H9 (cell line): Measurements from ENCODE around the gene KCTD12. TPM values are rescaled to one million over a fixed set of nuclear protein-coding genes. Genes with fewer than 3 reads are reported as not detected.

Experiments
- DNase-seq: peaks from one replicate; pipeline ENCODE4 v3.0.0-alpha.2; 2017
- H2AFZ ChIP-seq: one replicate; pipeline ENCODE4 v1.6.1; 2013; ENCODE audit warnings: mild to moderate bottlenecking, low read length, control low read depth, moderate library complexity
- H2AK5ac ChIP-seq: 2 replicates; pipeline ENCODE4 v1.6.1; 2013; ENCODE audit warnings: low read length, control low read depth, mixed read lengths; ENCODE audit not compliant: insufficient read length
- H2BK120ac ChIP-seq: one replicate; pipeline ENCODE4 v1.6.1; 2013; ENCODE audit warnings: low read depth, mild to moderate bottlenecking, low read length, control low read depth, inconsistent platforms; ENCODE audit not compliant: poor library complexity, severe bottlenecking
- H2BK12ac ChIP-seq: 2 replicates; pipeline ENCODE4 v1.6.1; 2013; ENCODE audit warnings: low read length, control low read depth, mixed read lengths, low read depth; ENCODE audit not compliant: insufficient read length
- H2BK15ac ChIP-seq: 2 replicates; pipeline ENCODE4 v1.6.1; 2013; ENCODE audit warnings: low read depth, low read length, control low read depth
- H2BK20ac ChIP-seq: one replicate; pipeline ENCODE4 v1.6.1; 2013; ENCODE audit warnings: low read depth, mild to moderate bottlenecking, low read length, control low read depth, inconsistent platforms; ENCODE audit not compliant: poor library complexity, severe bottlenecking
- H2BK5ac ChIP-seq: 2 replicates; pipeline ENCODE4 v1.6.1; 2013; ENCODE audit warnings: low read length, control low read depth, mixed read lengths; ENCODE audit not compliant: insufficient read length
- H3K14ac ChIP-seq: 2 replicates; pipeline ENCODE4 v1.6.1; 2013; ENCODE audit warnings: low read length, control low read depth; ENCODE audit not compliant: insufficient read depth
- H3K18ac ChIP-seq: 2 replicates; pipeline ENCODE4 v1.6.1; 2013; ENCODE audit warnings: low read depth, mild to moderate bottlenecking, mixed read lengths, low read length, control low read depth; ENCODE audit not compliant: insufficient read length
- H3K23ac ChIP-seq: 2 replicates; pipeline ENCODE4 v1.6.1; 2013; ENCODE audit warnings: low read length, control low read depth, mixed read lengths, low read depth; ENCODE audit not compliant: insufficient read length
- H3K23me2 ChIP-seq: 2 replicates; pipeline ENCODE4 v1.6.1; 2013; ENCODE audit warnings: low read depth, mild to moderate bottlenecking, mixed read lengths, low read length, control low read depth; ENCODE audit not compliant: insufficient read length, poor library complexity, severe bottlenecking
- H3K27ac ChIP-seq: 2 replicates; pipeline ENCODE4 v1.5.1; 2013; ENCODE audit warnings: low read length, control low read depth, mixed read lengths, low read depth; ENCODE audit not compliant: insufficient read length
- H3K27me3 ChIP-seq: 2 replicates; pipeline ENCODE4 v1.6.1; 2013; ENCODE audit warnings: low read length, control low read depth, inconsistent platforms; ENCODE audit not compliant: insufficient read depth
- H3K4ac ChIP-seq: 2 replicates; pipeline ENCODE4 v1.6.1; 2013; ENCODE audit warnings: low read depth, mild to moderate bottlenecking, control low read depth, inconsistent platforms, low read length, moderate library complexity
- H3K4me1 ChIP-seq: 2 replicates; pipeline ENCODE4 v1.6.1; 2013; ENCODE audit warnings: low read length, control low read depth, inconsistent platforms; ENCODE audit not compliant: insufficient read depth
- H3K4me2 ChIP-seq: 2 replicates; pipeline ENCODE4 v1.6.1; 2013; ENCODE audit warnings: low read length, control low read depth, mixed read lengths; ENCODE audit not compliant: insufficient read length, insufficient read depth
- H3K56ac ChIP-seq: 2 replicates; pipeline ENCODE4 v1.6.1; 2013; ENCODE audit warnings: low read depth, mild to moderate bottlenecking, mixed read lengths, low read length, control low read depth; ENCODE audit not compliant: insufficient read length
- H3K79me1 ChIP-seq: 2 replicates; pipeline ENCODE4 v1.6.1; 2013; ENCODE audit warnings: low read depth, mild to moderate bottlenecking, moderate library complexity, low read length, control low read depth, inconsistent platforms; ENCODE audit not compliant: insufficient read depth, poor library complexity, severe bottlenecking
- H3K79me2 ChIP-seq: 2 replicates; pipeline ENCODE4 v1.6.1; 2013; ENCODE audit warnings: low read length, control low read depth, inconsistent platforms; ENCODE audit not compliant: insufficient read depth
- H3K9ac ChIP-seq: 2 replicates; pipeline ENCODE4 v1.6.1; 2013; ENCODE audit warnings: low read length, control low read depth, mixed read lengths; ENCODE audit not compliant: insufficient read length; ENCODE audit errors: extremely low read depth
- H3K9me3 ChIP-seq: one replicate; pipeline ENCODE4 v1.6.1; 2013; ENCODE audit warnings: low read depth, low read length, inconsistent platforms; ENCODE audit not compliant: control insufficient read depth
- H3T11ph ChIP-seq: one replicate; pipeline ENCODE4 v1.6.1; 2013; ENCODE audit warnings: mild to moderate bottlenecking, low read length, control low read depth, inconsistent platforms
- H4K20me1 ChIP-seq: one replicate; pipeline ENCODE4 v1.6.1; 2013; ENCODE audit not compliant: control insufficient read depth, insufficient read length, insufficient read depth
- H4K5ac ChIP-seq: 2 replicates; pipeline ENCODE4 v1.6.1; 2013; ENCODE audit warnings: low read depth, mild to moderate bottlenecking, mixed read lengths, low read length, control low read depth; ENCODE audit not compliant: insufficient read length
- H4K8ac ChIP-seq: replicated peaks from 2 replicates; pipeline ENCODE4 v1.6.1; 2013; ENCODE audit warnings: low read length, control low read depth, mixed read lengths, low read depth; ENCODE audit not compliant: insufficient read length
- H4K91ac ChIP-seq: 2 replicates; pipeline ENCODE4 v1.6.1; 2013; ENCODE audit warnings: low read depth, mild to moderate bottlenecking, moderate library complexity, mixed read lengths, low read length, control low read depth; ENCODE audit not compliant: insufficient read length
- H3K27ac Mint-ChIP-seq, 3 experiments: 2 replicates in 2 of 3; 3 replicates in 1 of 3; pipeline ENCODE4 v1.8.0; 2020 to 2021; ENCODE audit warnings: mixed read lengths in 3 of 3, mild to moderate bottlenecking in 1 of 3, moderate library complexity in 1 of 3
- H3K27me3 Mint-ChIP-seq: 2 replicates; pipeline ENCODE4 v1.8.0; 2021; ENCODE audit warnings: low read depth, mild to moderate bottlenecking, moderate library complexity, mixed read lengths
- H3K36me3 Mint-ChIP-seq, 3 experiments: 2 replicates in 2 of 3; 3 replicates in 1 of 3; pipeline ENCODE4 v1.8.0; 2020 to 2021; ENCODE audit warnings: low read depth in 3 of 3, mixed read lengths in 3 of 3; ENCODE audit not compliant: insufficient read depth in 1 of 3
- H3K4me1 Mint-ChIP-seq, 2 experiments: 2 replicates each; pipeline ENCODE4 v1.8.0; 2020; ENCODE audit warnings: mixed read lengths in 2 of 2
- H3K4me3 Mint-ChIP-seq, 2 experiments: 2 replicates in 1 of 2; 3 replicates in 1 of 2; pipeline ENCODE4 v1.8.0; 2020 to 2021; ENCODE audit warnings: mild to moderate bottlenecking in 2 of 2, mixed read lengths in 2 of 2, moderate library complexity in 1 of 2
- H3K9me3 Mint-ChIP-seq, 2 experiments: 2 replicates in 1 of 2; 3 replicates in 1 of 2; pipeline ENCODE4 v1.8.0; 2020; ENCODE audit warnings: mild to moderate bottlenecking in 2 of 2, mixed read lengths in 2 of 2, moderate library complexity in 1 of 2
- CTCF ChIP-seq: fragments of 200-600 bp; sonication (generic); conservative IDR thresholded peaks from 3 replicates; pipeline ENCODE4 v1.8.0; 2021; ENCODE audit warnings: antibody characterized with exemption, mild to moderate bottlenecking
- WGBS: extraction: QIAGEN DNeasy Blood & Tissue Kit; methylation state at CpG from one replicate; pipeline ENCODE4 v1.1.7; 2013; ENCODE audit warnings: missing lambda C conversion rate, low lambda C conversion rate, mixed read lengths; ENCODE audit not compliant: insufficient read length; ENCODE audit errors: extremely low coverage; 5-methylcytosine and 5-hydroxymethylcytosine counted together
- total RNA-seq: library from RNA; stranded (reverse); gene quantifications from 2 replicates; pipeline ENCODE4 v1.2.1, GENCODE V29; 2021

KCTD12 gene
- total RNA-seq, 1 experiment from 2014 or later, result 3.4 TPM

GRCh38 chr13:76854894-76855293, 31.3 kb downstream of the KCTD12 start:
- Histone ChIP-seq H3K18ac (no peak overlapping the region), H3K9me3 (no peaks in the 10 kb centered on the region), H3T11ph (no peak overlapping the region), H3K4ac (no peak overlapping the region), H2AFZ (no peak overlapping the region), H4K91ac (no peak overlapping the region), H3K23me2 (no peaks in the 10 kb centered on the region), H3K14ac (no peak overlapping the region), H3K79me2 (no peaks in the 10 kb centered on the region), H3K56ac (no peak overlapping the region), H3K79me1 (no peaks in the 10 kb centered on the region), H3K27ac (no peak overlapping the region), H3K27me3 (no peaks in the 10 kb centered on the region), H4K8ac (no peak overlapping the region), H4K5ac (no peak overlapping the region), H3K4me1 (no peaks in the 10 kb centered on the region), H3K4me2 (no peak overlapping the region), H2BK12ac (no peak overlapping the region), H2AK5ac (no peak overlapping the region), H2BK15ac (no peak overlapping the region), H4K20me1 (no peaks in the 10 kb centered on the region), H2BK5ac (no peak overlapping the region), H3K9ac (no peak overlapping the region), H2BK20ac (no peak overlapping the region), H2BK120ac (no peak overlapping the region), H3K23ac (no peak overlapping the region)
- Mint-ChIP-seq H3K36me3 (no peaks in the 10 kb centered on the region), H3K27ac (no peak overlapping the region), H3K4me3 (no peak overlapping the region), H3K9me3 (no peaks in the 10 kb centered on the region), H3K27me3 (no peaks in the 10 kb centered on the region; the same call in 1 of the 2 replicates), H3K4me1 (no peaks in the 10 kb centered on the region)
- TF ChIP-seq CTCF, result no peak
- no CpG with 5 or more reads among the region's 1 CpG for WGBS
- DNase-seq, result no peak
